Activated CD8-positive, alpha-beta memory T cell treated with anti-CD3 and anti-CD28 coated beads, Interleukin-2, amount 50 U/mL, for 24 hours (primary cell): ENCODE data around the gene RIPOR2.
"Not testable (repeated sequence)": the region's sequence is repeated elsewhere in the genome, so short reads cannot be mapped to it uniquely, and the experiment has no call there.

Experiments
- DNase-seq: peaks from one replicate; pipeline ENCODE4 v3.0.0-alpha.2; 2020; ENCODE audit errors: extremely low read depth

Gene RIPOR2

GRCh38 chr6:24957199-24957598, 21.4 kb upstream of the RIPOR2 start:
- no peak for DNase-seq

- no peak for DNase-seq
Measured at GRCh38 chr6:24953726-24954125, 18.0 kb upstream of the RIPOR2 start.

GRCh38 chr6:24951811-24952299, 16.1 kb upstream of the RIPOR2 start:
- DNase-seq = no peak

- no peak for DNase-seq
Measured at GRCh38 chr6:24950218-24950941, 14.6 kb upstream of the RIPOR2 start.

- no peak for DNase-seq
Measured at GRCh38 chr6:24949020-24949569, 13.3 kb upstream of the RIPOR2 start.

- DNase-seq = not testable (repeated sequence)
Measured at GRCh38 chr6:24948261-24948660, 12.5 kb upstream of the RIPOR2 start.

- DNase-seq = no peak
Measured at GRCh38 chr6:24947636-24948035, 11.9 kb upstream of the RIPOR2 start.

- no peak for DNase-seq
Measured at GRCh38 chr6:24945054-24945453, 9.3 kb upstream of the RIPOR2 start.

- DNase-seq = no peak
Measured at GRCh38 chr6:24943774-24944173, 8.0 kb upstream of the RIPOR2 start.

GRCh38 chr6:24940311-24940917, 4.7 kb upstream of the RIPOR2 start:
- DNase-seq = no peak

GRCh38 chr6:24936641-24937317, 1.0 kb upstream of the RIPOR2 start:
- no peak for DNase-seq

GRCh38 chr6:24933868-24934401, 1.8 kb downstream of the RIPOR2 start:
- DNase-seq = no peak

GRCh38 chr6:24933266-24933665, 2.5 kb downstream of the RIPOR2 start:
- no peak for DNase-seq

- no peak for DNase-seq
Measured at GRCh38 chr6:24932832-24933231, 2.9 kb downstream of the RIPOR2 start.

- no peak for DNase-seq
Measured at GRCh38 chr6:24931718-24932691, 3.8 kb downstream of the RIPOR2 start.

GRCh38 chr6:24931296-24931695, 4.5 kb downstream of the RIPOR2 start:
- no peak for DNase-seq

- DNase-seq = no peak
Measured at GRCh38 chr6:24930431-24930871, 5.3 kb downstream of the RIPOR2 start.

- DNase-seq = no peak
Measured at GRCh38 chr6:24929242-24929641, 6.5 kb downstream of the RIPOR2 start.

GRCh38 chr6:24927985-24928745, 7.6 kb downstream of the RIPOR2 start:
- no peak for DNase-seq

- no peak for DNase-seq
Measured at GRCh38 chr6:24927277-24927955, 8.3 kb downstream of the RIPOR2 start.
